ENCODE data around the gene UCK2. TPM values are rescaled to one million over a fixed set of nuclear protein-coding genes. Genes with fewer than 3 reads are reported as not detected.

Gene UCK2
- total RNA-seq, 2 experiments from 2014 or later: 69.4 to 81.5 TPM

GRCh38 chr1:165857046-165857801 is 29.8 kb downstream of the UCK2 start:
- Mint-ChIP-seq H3K36me3 (ENCODE audit: low read depth) (peaks cover 7% of the 10 kb centered on the region), H3K9me3 (ENCODE audit: low read depth) (no peaks in the 10 kb centered on the region), H3K4me3 (no peak overlapping the region), H3K27me3 (no peaks in the 10 kb centered on the region), H3K27ac (no peak overlapping the region), H3K4me1 (peaks cover 6% of the 10 kb centered on the region)
- DNase-seq (no peak), ATAC-seq (no peak)
- ChIA-PET POLR2A (no interaction called here), CTCF (interaction anchor here (0.7 kb wide), 1 partner anchor 445 kb away, joined by 3 read pairs; no protein-coding TSS in a partner anchor)
- intact Hi-C loops (cut with DNase I, micrococcal nuclease): no loop called here

GRCh38 chr1:165858364-165858823 is 31.0 kb downstream of the UCK2 start:
- DNase-seq (no peak), ATAC-seq (no peak)
- POLR2A ChIA-PET: no interaction called here
- Mint-ChIP-seq H3K36me3 (ENCODE audit: low read depth) (peaks cover 8% of the 10 kb centered on the region), H3K9me3 (ENCODE audit: low read depth) (no peaks in the 10 kb centered on the region), H3K27ac (no peak overlapping the region), H3K4me3 (no peak overlapping the region), H3K4me1 (peaks cover 6% of the 10 kb centered on the region), H3K27me3 (no peaks in the 10 kb centered on the region)
- intact Hi-C loops (cut with DNase I, micrococcal nuclease): no loop called here
- CTCF ChIA-PET: no interaction called here

DNA sequence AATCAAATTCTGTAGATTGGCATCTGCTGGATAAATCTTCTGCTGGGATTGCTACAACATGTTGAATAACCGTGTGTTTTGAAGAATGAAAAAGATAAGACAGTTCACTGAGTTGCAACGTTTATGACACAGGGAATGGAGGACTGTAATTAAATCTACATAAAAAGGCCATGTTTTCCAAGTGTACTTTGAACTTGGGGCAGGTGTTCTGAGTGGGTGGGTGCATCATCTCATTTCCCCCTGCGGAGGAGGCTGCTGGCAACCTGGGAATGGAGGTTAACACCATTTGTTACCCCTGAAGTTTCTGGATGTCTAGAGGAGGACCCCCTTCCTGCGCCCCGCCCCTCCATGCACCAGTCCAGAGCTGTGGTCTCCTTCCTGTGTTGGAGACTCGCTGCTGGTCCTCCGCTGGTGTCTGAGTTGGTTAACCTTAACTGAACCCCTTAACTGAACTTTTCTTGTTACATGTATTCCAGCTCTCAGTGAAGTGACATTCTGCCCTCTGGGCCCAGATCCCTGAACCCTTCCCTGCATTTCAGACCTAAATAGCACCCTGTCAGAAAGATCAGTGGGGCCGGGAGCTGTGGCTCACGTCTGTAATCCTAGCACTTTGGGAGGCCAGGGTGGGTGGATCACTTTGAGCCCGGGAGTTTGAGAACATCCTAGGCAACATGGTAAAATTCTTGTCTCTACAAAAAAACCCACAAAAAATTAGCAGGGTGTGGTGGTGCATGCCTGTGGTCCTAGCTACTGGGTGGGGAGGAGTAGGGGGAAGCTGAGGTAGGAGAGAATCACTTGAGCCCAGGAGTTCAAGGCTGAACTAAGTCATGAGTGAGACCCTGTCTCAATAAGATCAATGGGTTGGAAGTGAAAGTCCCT is 31.8 kb downstream of the UCK2 start:
- DNase-seq: no peak
- ChIA-PET POLR2A (no interaction called here), CTCF (no interaction called here)
- no peaks in the 10 kb centered on the region for H3K27me3 Mint-ChIP-seq
- no peak overlapping the region for H3K27ac Mint-ChIP-seq
- H3K4me1 Mint-ChIP-seq: peaks cover 6% of the 10 kb centered on the region
- no peak for ATAC-seq
- H3K4me3 Mint-ChIP-seq: no peak overlapping the region
- H3K9me3 Mint-ChIP-seq (ENCODE audit: low read depth): no peaks in the 10 kb centered on the region
- intact Hi-C loops (cut with DNase I, micrococcal nuclease): no loop called here
- H3K36me3 Mint-ChIP-seq (ENCODE audit: low read depth): peaks cover 8% of the 10 kb centered on the region

- Mint-ChIP-seq H3K4me3 (no peak overlapping the region), H3K4me1 (peaks cover 6% of the 10 kb centered on the region), H3K27ac (no peak overlapping the region), H3K27me3 (no peaks in the 10 kb centered on the region), H3K9me3 (ENCODE audit: low read depth) (no peaks in the 10 kb centered on the region), H3K36me3 (ENCODE audit: low read depth) (peaks cover 10% of the 10 kb centered on the region)
- DNase-seq (no peak), ATAC-seq (no peak)
- ChIA-PET POLR2A (no interaction called here), CTCF (no interaction called here)
- intact Hi-C loops (cut with DNase I, micrococcal nuclease): loop anchor here in 1 of 2 experiments (5.0 kb wide), 1 partner anchor 52 kb away; no protein-coding TSS in a partner anchor
Observed at GRCh38 chr1:165860065-165860464, 32.7 kb downstream of the UCK2 start.

DNA sequence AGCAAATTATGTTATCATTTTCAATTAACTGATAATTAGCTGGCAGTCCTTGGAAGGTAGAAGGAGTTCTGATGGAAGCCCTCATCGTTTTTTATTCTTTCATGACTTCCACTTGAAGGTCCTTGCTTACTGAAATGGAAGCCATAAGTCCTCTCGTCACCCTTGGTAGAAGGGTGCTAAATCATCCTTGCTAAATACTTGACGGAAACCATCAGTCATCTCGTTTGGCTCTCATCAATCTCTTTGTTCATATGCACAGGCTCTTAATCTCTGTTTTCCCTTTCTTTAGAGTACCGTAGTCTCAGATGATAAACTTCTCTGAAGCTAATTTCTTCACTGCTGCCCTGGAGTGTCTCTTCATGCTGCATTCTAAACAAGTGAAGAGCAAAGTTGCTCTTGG is 34.5 kb downstream of the UCK2 start:
- Mint-ChIP-seq H3K27ac (no peak overlapping the region), H3K4me1 (peaks cover 13% of the 10 kb centered on the region), H3K4me3 (no peak overlapping the region), H3K9me3 (ENCODE audit: low read depth) (no peaks in the 10 kb centered on the region), H3K27me3 (no peaks in the 10 kb centered on the region), H3K36me3 (ENCODE audit: low read depth) (peaks cover 16% of the 10 kb centered on the region)
- ChIA-PET CTCF (interaction anchor here (1.1 kb wide), 1 partner anchor 10 kb away, joined by 6 read pairs; no protein-coding TSS in a partner anchor), POLR2A (no interaction called here)
- DNase-seq: no peak
- no peak for ATAC-seq
- intact Hi-C loops (cut with DNase I, micrococcal nuclease): loop anchor here in 1 of 2 experiments (5.0 kb wide), 1 partner anchor 50 kb away; no protein-coding TSS in a partner anchor

GRCh38 chr1:165862448-165862847 is 35.0 kb downstream of the UCK2 start:
- ATAC-seq: no peak

GRCh38 chr1:165863346-165863745 is 35.9 kb downstream of the UCK2 start:
- Mint-ChIP-seq H3K4me3 (no peak overlapping the region), H3K27ac (no peak overlapping the region), H3K36me3 (ENCODE audit: low read depth) (peaks cover 16% of the 10 kb centered on the region), H3K9me3 (ENCODE audit: low read depth) (no peaks in the 10 kb centered on the region), H3K27me3 (no peaks in the 10 kb centered on the region), H3K4me1 (peaks cover 12% of the 10 kb centered on the region)
- ChIA-PET CTCF (no interaction called here), POLR2A (no interaction called here)
- intact Hi-C loops (cut with DNase I, micrococcal nuclease): loop anchor here in 1 of 2 experiments (5.0 kb wide), 1 partner anchor 49 kb away; no protein-coding TSS in a partner anchor
- ATAC-seq (no peak), DNase-seq (no peak)

More at GRCh38 chr1:165862448-165862847, 35.0 kb downstream of the UCK2 start:
- ChIA-PET POLR2A (no interaction called here), CTCF (interaction anchor here (1.1 kb wide), 1 partner anchor 9 kb away, joined by 6 read pairs; no protein-coding TSS in a partner anchor)
- Mint-ChIP-seq H3K27ac (no peak overlapping the region), H3K4me3 (no peak overlapping the region), H3K9me3 (ENCODE audit: low read depth) (no peaks in the 10 kb centered on the region), H3K4me1 (peaks cover 13% of the 10 kb centered on the region), H3K36me3 (ENCODE audit: low read depth) (peaks cover 16% of the 10 kb centered on the region), H3K27me3 (no peaks in the 10 kb centered on the region)
- intact Hi-C loops (cut with DNase I, micrococcal nuclease): loop anchor here in 1 of 2 experiments (5.0 kb wide), 1 partner anchor 50 kb away; no protein-coding TSS in a partner anchor
- DNase-seq: no peak

DNA sequence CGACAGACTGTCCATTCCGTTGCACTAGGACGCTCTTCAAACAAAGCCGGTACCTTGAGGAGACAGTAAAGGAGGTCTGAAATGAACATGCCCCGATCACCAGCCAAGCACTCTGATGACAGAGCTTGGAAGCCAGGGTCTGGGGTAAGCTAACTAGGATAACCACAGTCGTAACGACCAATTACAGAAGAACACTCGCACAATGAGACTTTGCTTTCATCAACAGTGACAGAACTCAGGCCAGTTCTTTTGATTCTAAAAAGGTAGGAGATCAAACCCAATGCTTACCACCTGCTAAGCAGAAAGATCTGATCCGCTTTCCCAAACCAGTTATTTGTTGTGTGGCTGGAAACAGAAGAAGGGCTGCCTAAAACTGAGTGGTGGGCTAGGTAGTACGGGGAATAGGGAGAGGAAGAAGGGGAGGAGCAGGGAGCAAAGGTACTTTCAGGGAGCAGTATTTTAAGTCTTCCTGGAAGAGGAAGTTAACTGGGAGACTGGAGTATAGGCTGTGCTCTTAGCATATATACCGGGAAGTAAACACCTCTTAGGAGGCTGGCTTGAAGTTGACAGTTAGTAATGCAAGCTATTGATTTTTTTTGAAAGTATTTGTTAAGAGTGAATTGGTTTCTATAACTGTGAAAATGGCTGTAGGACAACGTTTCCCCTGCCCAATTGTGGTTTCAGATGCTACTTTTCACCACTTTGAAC is 38.4 kb downstream of the UCK2 start:
- CTCF ChIA-PET: no interaction called here
- intact Hi-C loops (cut with DNase I, micrococcal nuclease): no loop called here
- ATAC-seq (no peak), DNase-seq (no peak)
- no peaks in the 10 kb centered on the region for H3K27me3 Mint-ChIP-seq
- no peak overlapping the region for H3K4me3 Mint-ChIP-seq
- H3K27ac Mint-ChIP-seq: no peak overlapping the region
- peaks cover 12% of the 10 kb centered on the region for H3K36me3 Mint-ChIP-seq (ENCODE audit: low read depth)
- peaks cover 18% of the 10 kb centered on the region for H3K4me1 Mint-ChIP-seq
- no peaks in the 10 kb centered on the region for H3K9me3 Mint-ChIP-seq (ENCODE audit: low read depth)
- POLR2A ChIA-PET: no interaction called here

DNA sequence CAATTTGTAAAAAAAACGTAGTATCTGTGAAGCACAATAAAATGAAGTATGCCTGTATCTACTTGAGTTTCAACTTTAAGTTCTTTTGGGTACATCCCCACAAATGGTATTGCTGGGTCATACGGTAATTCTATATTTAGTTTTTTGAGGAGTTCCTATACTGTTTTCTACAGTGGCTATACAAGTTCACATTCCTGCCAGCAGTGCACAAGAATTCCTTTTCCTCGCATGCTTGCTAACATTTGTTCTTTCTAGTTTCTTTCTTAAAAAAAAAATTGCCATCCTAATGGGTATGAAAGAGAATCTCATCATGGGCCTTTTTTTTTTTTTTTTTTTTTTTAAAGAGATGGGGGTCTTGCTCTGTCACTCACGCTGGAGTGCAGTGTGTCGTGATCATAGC is 41.9 kb downstream of the UCK2 start:
- no peaks in the 10 kb centered on the region for H3K27me3 Mint-ChIP-seq
- no peak overlapping the region for H3K27ac Mint-ChIP-seq
- H3K4me1 Mint-ChIP-seq: peaks cover 36% of the 10 kb centered on the region
- H3K4me3 Mint-ChIP-seq: no peak overlapping the region
- ATAC-seq (no peak), DNase-seq (no peak)
- peaks cover 7% of the 10 kb centered on the region for H3K36me3 Mint-ChIP-seq (ENCODE audit: low read depth)
- intact Hi-C loops (cut with DNase I, micrococcal nuclease): no loop called here
- no peaks in the 10 kb centered on the region for H3K9me3 Mint-ChIP-seq (ENCODE audit: low read depth)
- ChIA-PET CTCF (no interaction called here), POLR2A (no interaction called here)

- Mint-ChIP-seq H3K4me3 (no peak overlapping the region), H3K4me1 (peaks cover 49% of the 10 kb centered on the region)
- CTCF ChIA-PET: interaction anchor here (0.7 to 1.2 kb wide), 5 partner anchors 9 to 1550 kb away, joined by 3 to 6 read pairs (median 5); no protein-coding TSS in a partner anchor
Observed at GRCh38 chr1:165871311-165872067, 44.1 kb downstream of the UCK2 start.

More at GRCh38 chr1:165871311-165872067, 44.1 kb downstream of the UCK2 start:
- intact Hi-C loops (cut with DNase I, micrococcal nuclease): loop anchor here (1.0 to 5.0 kb wide), 3 partner anchors 44 to 273 kb away; partner anchors contain the start of gene UCK2 (in 2 of the 2)
- ATAC-seq (peak; percentile 86), DNase-seq (peak; percentile 71)
- Mint-ChIP-seq H3K27me3 (no peaks in the 10 kb centered on the region), H3K27ac (peak overlapping the region; percentile 61), H3K9me3 (ENCODE audit: low read depth) (no peaks in the 10 kb centered on the region), H3K36me3 (ENCODE audit: low read depth) (no peaks in the 10 kb centered on the region)
- POLR2A ChIA-PET: no interaction called here

Measured in activated CD4-positive, alpha-beta T cell treated with anti-CD3 and anti-CD28 coated beads for 36 hours (primary cell).